Ovary (tissue), 3 donors: ENCODE results near the gene NLE1.

Experiments
- EP300 ChIP-seq: sonication (generic); formaldehyde crosslinking; IDR thresholded peaks from one replicate; pipeline ENCODE4 v1.6.1; 2017; ENCODE audit warnings: antibody characterized with exemption
- TF ChIP-seq, protein P1 (sequence below), 3 donors: fragments of 450-650 bp in 2 of 3; fragments of 200-600 bp in 1 of 3; IDR thresholded peaks; one replicate each; pipeline versions ENCODE4 v1.5.1 to v1.8.0; 2016 to 2022; ENCODE audit warnings: antibody characterized with exemption in 3 of 3, mild to moderate bottlenecking in 1 of 3
- donor health status: DM: no; HTN: no; CAD: no.

- no peak for TF ChIP-seq EP300
- TF ChIP-seq, protein P1, sequence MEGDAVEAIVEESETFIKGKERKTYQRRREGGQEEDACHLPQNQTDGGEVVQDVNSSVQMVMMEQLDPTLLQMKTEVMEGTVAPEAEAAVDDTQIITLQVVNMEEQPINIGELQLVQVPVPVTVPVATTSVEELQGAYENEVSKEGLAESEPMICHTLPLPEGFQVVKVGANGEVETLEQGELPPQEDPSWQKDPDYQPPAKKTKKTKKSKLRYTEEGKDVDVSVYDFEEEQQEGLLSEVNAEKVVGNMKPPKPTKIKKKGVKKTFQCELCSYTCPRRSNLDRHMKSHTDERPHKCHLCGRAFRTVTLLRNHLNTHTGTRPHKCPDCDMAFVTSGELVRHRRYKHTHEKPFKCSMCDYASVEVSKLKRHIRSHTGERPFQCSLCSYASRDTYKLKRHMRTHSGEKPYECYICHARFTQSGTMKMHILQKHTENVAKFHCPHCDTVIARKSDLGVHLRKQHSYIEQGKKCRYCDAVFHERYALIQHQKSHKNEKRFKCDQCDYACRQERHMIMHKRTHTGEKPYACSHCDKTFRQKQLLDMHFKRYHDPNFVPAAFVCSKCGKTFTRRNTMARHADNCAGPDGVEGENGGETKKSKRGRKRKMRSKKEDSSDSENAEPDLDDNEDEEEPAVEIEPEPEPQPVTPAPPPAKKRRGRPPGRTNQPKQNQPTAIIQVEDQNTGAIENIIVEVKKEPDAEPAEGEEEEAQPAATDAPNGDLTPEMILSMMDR (IDR thresholded peaks at IDR 0.05): no peak
Measured at GRCh38 chr17:35103271-35103670, 38.8 kb downstream of the NLE1 start.
